A549 (cell line): ENCODE data around the gene SLC34A1. TPM values are rescaled to one million over a fixed set of nuclear protein-coding genes. Genes with fewer than 3 reads are reported as not detected.
A peak's percentile ranks its signal among the peaks of the same experiment; 100 is the strongest.

Experiments
- ATAC-seq, 2 experiments: fragments of 200-7000 bp in 1 of 2; fragments of >200 bp in 1 of 2; cut with Nextera tagmentation in 1 of 2; cut with Tn5 transposase in 1 of 2; 3 replicates each; pipeline versions ENCODE4 v1.8.0 to v1.9.1; 2018 to 2020; ENCODE audit warnings: mild to moderate bottlenecking in 1 of 2, moderate library complexity in 1 of 2
- CTCF ChIA-PET: fragments of 300-600 bp; sonication (Branson Sonifier 250); formaldehyde crosslinking; extraction: SDS; loops from one replicate; lab custom pipeline; 2021; ENCODE audit warnings: antibody characterized with exemption, inconsistent platforms; lab: Yijun Ruan, JAX
- POLR2A ChIA-PET: fragments of 350-600 bp; formaldehyde crosslinking; extraction: SDS; loops from one replicate; lab custom pipeline; 2021; ENCODE audit warnings: antibody characterized with exemption, inconsistent platforms; lab: Yijun Ruan, JAX
- DNase-seq, 2 experiments: peaks; one replicate each; pipeline versions ENCODE4 v3.0.0 to v3.0.0-alpha.2; 2011 to 2016; ENCODE audit warnings: low read depth in 1 of 2, low spot score in 1 of 2
- FAIRE-seq: peaks from 2 replicates; lab custom pipeline; 2011; peaks lifted over from hg19 to GRCh38; lab: Jason Lieb, UNC
- H3K27ac ChIP-seq, 2 experiments: fragments of >200 bp; sonication (Bioruptor Twin); formaldehyde crosslinking; 3 replicates each; pipeline ENCODE4 v1.5.1; 2016 to 2017
- H3K4me1 ChIP-seq: fragments of >200 bp; sonication (Bioruptor Twin); formaldehyde crosslinking; 3 replicates; pipeline ENCODE4 v1.6.1; 2016
- H3K4me2 ChIP-seq: fragments of >200 bp; sonication (Bioruptor Twin); formaldehyde crosslinking; 3 replicates; pipeline ENCODE4 v1.6.1; 2016
- H3K4me3 ChIP-seq: fragments of >200 bp; sonication (Bioruptor Twin); formaldehyde crosslinking; 3 replicates; pipeline ENCODE4 v1.5.1; 2016
- H3K9me3 ChIP-seq: fragments of >200 bp; sonication (Bioruptor Twin); formaldehyde crosslinking; 3 replicates; pipeline ENCODE4 v1.6.1; 2016
- CHD4 ChIP-seq: fragments of 200-600 bp; sonication (generic); IDR thresholded peaks from 2 replicates; pipeline ENCODE4 v1.6.1; 2016; ENCODE audit warnings: antibody characterized with exemption, mild to moderate bottlenecking, borderline replicate concordance
- HOXA7 ChIP-seq: fragments of 250-450 bp; sonication (Bioruptor Pico); IDR thresholded peaks from 2 replicates; pipeline ENCODE4 v1.5.0; 2020; ENCODE audit warnings: mild to moderate bottlenecking, moderate library complexity
- MAFK ChIP-seq: fragments of 450-650 bp; IDR thresholded peaks from 2 replicates; pipeline ENCODE4 v1.6.1; 2014; ENCODE audit not compliant: partially characterized antibody
- NPAS2 ChIP-seq: fragments of 250-450 bp; sonication (Bioruptor Pico); IDR thresholded peaks from 2 replicates; pipeline ENCODE4 v1.8.0; 2022; ENCODE audit warnings: mild to moderate bottlenecking, moderate library complexity, borderline replicate concordance
- NR3C1 ChIP-seq: fragments of >200 bp; sonication (Bioruptor Twin); formaldehyde crosslinking; IDR thresholded peaks from 3 replicates; pipeline ENCODE4 v1.6.1; 2017
- POLR2AphosphoS2 ChIP-seq: conservative IDR thresholded peaks from 2 replicates; pipeline ENCODE4 v1.6.1; 2012; ENCODE audit warnings: low read length, improper control_type of control experiment, inconsistent platforms
- RAD21 ChIP-seq, 2 experiments: fragments of >200 bp in 1 of 2; sonication (Bioruptor Twin) in 1 of 2; formaldehyde crosslinking in 1 of 2; IDR thresholded peaks in 1 of 2; conservative IDR thresholded peaks in 1 of 2; 2 replicates in 1 of 2; 3 replicates in 1 of 2; pipeline ENCODE4 v1.6.1; 2012 to 2018; ENCODE audit warnings: inconsistent platforms in 1 of 2
- RFX5 ChIP-seq: fragments of 450-650 bp; IDR thresholded peaks from 2 replicates; pipeline ENCODE4 v1.7.1; 2014; ENCODE audit warnings: antibody characterized with exemption, mild to moderate bottlenecking, moderate library complexity
- WGBS: methylation state at CpG from one replicate; pipeline ENCODE4 v1.1.6; 2017; ENCODE audit errors: missing lambda C conversion rate; 5-methylcytosine and 5-hydroxymethylcytosine counted together
- polyA plus RNA-seq, 4 experiments: library from polyadenylated mRNA; depleted of rRNA in 3 of 4; stranded (reverse); fragments of >200 nt; fragmentation: RNase III in 1 of 4; extraction: RNeasy Plus Mini Kit Qiagen cat#74134 plus additional on column Dnase treatment in 1 of 4; gene quantifications; 2 replicates in 3 of 4; 3 replicates in 1 of 4; pipeline ENCODE4 v1.2.3, GENCODE V29; 2011 to 2017
- TF ChIP-seq, protein P1 (sequence below): IDR thresholded peaks from 2 replicates; pipeline ENCODE4 v1.6.1; 2012; ENCODE audit warnings: low read depth, borderline replicate concordance
- TF ChIP-seq, protein P2 (sequence below): fragments of 150-350 bp; IDR thresholded peaks from 2 replicates; pipeline ENCODE4 v1.6.1; 2014; ENCODE audit warnings: low read depth, mild to moderate bottlenecking, low read length

The SLC34A1 gene
- polyA plus RNA-seq, 2 of the 4 experiments (the other 2 are of a cell fraction): 0.03 TPM; not detected in 1

DNA sequence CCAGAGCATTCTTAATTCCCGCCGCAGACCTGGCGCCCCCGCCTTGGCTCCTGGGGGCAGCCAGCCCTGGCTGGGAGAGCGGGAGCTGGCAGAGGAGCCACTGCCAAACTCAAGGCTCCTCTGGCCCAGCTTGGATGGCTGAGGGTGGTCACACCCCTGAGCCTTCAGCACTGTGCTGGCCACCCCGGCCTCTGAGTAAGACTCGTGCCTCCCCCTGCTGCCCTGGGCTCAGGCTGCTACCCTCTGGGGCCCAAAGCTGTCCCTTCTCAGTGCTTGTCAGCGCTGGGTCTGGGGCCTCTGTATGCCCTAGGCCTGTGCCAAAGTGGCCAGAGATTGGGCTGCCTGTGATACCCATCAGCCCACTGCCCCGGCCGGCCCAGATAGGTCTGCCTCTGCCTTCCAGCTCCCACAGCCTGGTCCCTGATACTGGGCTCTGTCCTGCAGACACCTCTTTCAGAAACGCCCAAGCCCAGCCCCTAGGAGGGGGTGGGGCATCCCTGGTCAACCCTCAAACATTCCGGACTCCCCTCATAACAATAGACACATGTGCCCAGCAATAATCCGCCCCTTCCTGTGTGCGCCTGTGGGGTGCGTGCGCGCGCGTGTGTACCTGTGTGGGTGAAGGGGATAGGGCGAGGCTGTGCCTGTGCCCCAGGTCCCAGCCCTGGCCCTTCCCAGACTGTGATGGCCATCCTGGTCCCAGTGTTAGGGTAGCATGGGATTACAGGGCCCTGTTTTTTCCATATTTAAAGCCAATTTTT is 58.0 kb downstream of the SLC34A1 start:
- Histone ChIP-seq H3K27ac (no peak overlapping the region), H3K9me3 (no peaks in the 10 kb centered on the region), H3K4me2 (no peak overlapping the region), H3K4me3 (no peak overlapping the region), H3K4me1 (peaks cover 6% of the 10 kb centered on the region; the same call in 2 of the 3 replicates)
- ATAC-seq (peak in 1 of 2 experiments; percentile 3; a peak in 2 of 6 replicates), FAIRE-seq (no peak), DNase-seq (no peak)
- CTCF ChIA-PET: interaction anchor here (1.2 to 25.5 kb wide), 4 partner anchors 11 to 53 kb away, joined by 3 to 871 read pairs (median 250); partner anchors contain the start of genes F12, GRK6, PFN3 and SLC34A1
- 95% methylated on average over 15 of the region's 20 CpGs for WGBS
- POLR2A ChIA-PET: interaction anchor here (1.1 to 1.6 kb wide), 3 partner anchors 10 to 38 kb away, joined by 3 to 4 read pairs (median 3); partner anchors contain the start of gene GRK6
- no peak for TF ChIP-seq CHD4
- 0 out of 2 replicates have a peak, but pooled peaks have one; percentile 3 for TF ChIP-seq POLR2AphosphoS2

GRCh38 chr5:177443144-177443983 is 59.1 kb downstream of the SLC34A1 start:
- ChIA-PET POLR2A (interaction anchor here (0.5 to 1.2 kb wide), 2 partner anchors 17 to 89 kb away, joined by 3 to 8 read pairs; partner anchors contain the start of gene GRK6), CTCF (interaction anchor here (1.2 to 25.5 kb wide), 5 partner anchors 10 to 73 kb away, joined by 3 to 871 read pairs (median 354); partner anchors contain the start of genes F12, GRK6, PDLIM7 and PFN3)
- Histone ChIP-seq H3K9me3 (no peaks in the 10 kb centered on the region), H3K4me2 (no peak overlapping the region), H3K27ac (no peak overlapping the region), H3K4me1 (peaks cover 11% of the 10 kb centered on the region), H3K4me3 (no peak overlapping the region)
- WGBS: 92% methylated on average over 14 of the region's 15 CpGs
- ATAC-seq (no peak), DNase-seq (no peak), FAIRE-seq (no peak)
- TF ChIP-seq, protein P1, sequence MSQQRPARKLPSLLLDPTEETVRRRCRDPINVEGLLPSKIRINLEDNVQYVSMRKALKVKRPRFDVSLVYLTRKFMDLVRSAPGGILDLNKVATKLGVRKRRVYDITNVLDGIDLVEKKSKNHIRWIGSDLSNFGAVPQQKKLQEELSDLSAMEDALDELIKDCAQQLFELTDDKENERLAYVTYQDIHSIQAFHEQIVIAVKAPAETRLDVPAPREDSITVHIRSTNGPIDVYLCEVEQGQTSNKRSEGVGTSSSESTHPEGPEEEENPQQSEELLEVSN: no peak
- peak; percentile 39; the same call in 1 of the 2 replicates for TF ChIP-seq POLR2AphosphoS2
- TF ChIP-seq, all 56 proteins: peak for 1

DNA sequence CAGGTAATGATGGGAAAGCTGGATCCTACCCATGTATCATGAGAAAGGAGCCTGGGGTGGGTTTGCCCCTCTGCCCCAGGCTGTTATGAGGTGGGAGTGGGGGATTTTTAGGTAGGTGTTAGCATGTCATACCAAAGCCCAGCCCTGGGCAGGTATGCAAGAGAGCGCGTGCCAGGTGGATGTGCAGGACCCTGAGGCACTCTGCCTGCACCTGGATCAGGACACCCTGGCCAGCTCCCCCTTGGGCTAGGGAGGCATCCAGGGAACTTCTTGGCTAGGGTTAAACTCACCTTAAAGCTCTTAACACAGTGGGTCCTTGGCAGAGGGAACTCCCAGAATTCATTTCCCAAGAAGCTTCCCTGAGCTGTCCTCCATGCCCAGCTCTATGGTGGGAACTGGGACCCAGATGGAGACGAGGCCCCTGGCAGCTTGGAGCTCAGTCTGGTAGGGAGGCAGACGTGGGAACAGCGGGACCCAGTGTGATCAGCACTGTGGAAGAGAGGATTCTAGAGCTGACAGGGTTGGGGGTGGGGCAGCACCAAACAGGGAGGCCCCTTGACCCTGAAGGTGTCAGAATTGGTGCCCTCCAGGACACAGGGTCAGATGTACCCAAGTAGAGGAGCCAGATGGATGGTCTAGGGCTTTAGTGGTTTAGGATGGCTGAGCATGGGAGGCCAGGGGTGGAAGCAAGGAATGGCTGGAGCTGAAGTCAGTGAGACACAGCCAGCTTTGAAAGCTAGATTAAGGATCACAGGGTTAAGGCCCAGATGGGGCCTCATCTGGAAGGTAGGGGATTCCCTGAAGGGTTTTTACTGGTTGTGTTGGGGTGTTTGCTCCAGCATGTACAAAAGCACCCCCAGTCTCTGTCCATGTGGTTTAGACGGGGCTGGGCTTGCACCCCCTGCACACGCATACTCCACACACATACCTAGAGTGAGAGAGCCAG is 60.1 kb downstream of the SLC34A1 start:
- no peak for ATAC-seq
- FAIRE-seq: no peak
- no peaks in the 10 kb centered on the region for H3K9me3 ChIP-seq
- no peak overlapping the region for H3K4me3 ChIP-seq
- no peak overlapping the region for H3K4me2 ChIP-seq
- CTCF ChIA-PET: interaction anchor here (1.2 to 25.5 kb wide), 7 partner anchors 9 to 134 kb away, joined by 3 to 871 read pairs (median 142); partner anchors contain the start of genes F12, GRK6, PDLIM7 and PFN3
- POLR2A ChIA-PET: interaction anchor here (1.2 kb wide), 1 partner anchor 18 kb away, joined by 8 read pairs; the partner anchor contains the start of gene GRK6
- no peak overlapping the region for H3K27ac ChIP-seq
- DNase-seq: no peak
- 98% methylated on average over 6 of the region's 7 CpGs for WGBS
- peaks cover 21% of the 10 kb centered on the region for H3K4me1 ChIP-seq
- TF ChIP-seq RAD21 (conservative IDR thresholded peaks at IDR 0.05 in 1 of 2, IDR thresholded peaks at IDR 0.05 in 1 of 2) (no peak), POLR2AphosphoS2 (0 out of 2 replicates have a peak, but pooled peaks have one; percentile 21)

GRCh38 chr5:177445052-177445916 is 61.0 kb downstream of the SLC34A1 start:
- no peak for TF ChIP-seq MAFK
- no peak for TF ChIP-seq NPAS2 (CRISPR knock-in tag)
- no peak for TF ChIP-seq RFX5
- no peak for TF ChIP-seq HOXA7 (CRISPR knock-in tag)
- no peak for TF ChIP-seq NR3C1
- TF ChIP-seq, protein P2, sequence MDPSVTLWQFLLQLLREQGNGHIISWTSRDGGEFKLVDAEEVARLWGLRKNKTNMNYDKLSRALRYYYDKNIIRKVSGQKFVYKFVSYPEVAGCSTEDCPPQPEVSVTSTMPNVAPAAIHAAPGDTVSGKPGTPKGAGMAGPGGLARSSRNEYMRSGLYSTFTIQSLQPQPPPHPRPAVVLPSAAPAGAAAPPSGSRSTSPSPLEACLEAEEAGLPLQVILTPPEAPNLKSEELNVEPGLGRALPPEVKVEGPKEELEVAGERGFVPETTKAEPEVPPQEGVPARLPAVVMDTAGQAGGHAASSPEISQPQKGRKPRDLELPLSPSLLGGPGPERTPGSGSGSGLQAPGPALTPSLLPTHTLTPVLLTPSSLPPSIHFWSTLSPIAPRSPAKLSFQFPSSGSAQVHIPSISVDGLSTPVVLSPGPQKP: no peak
- TF ChIP-seq, all 56 proteins: peak for 0
- Histone ChIP-seq H3K4me2 (peak overlapping the region; percentile 96; the same call in 2 of the 3 replicates), H3K9me3 (no peaks in the 10 kb centered on the region), H3K4me1 (peaks cover 21% of the 10 kb centered on the region), H3K27ac (no peak overlapping the region), H3K4me3 (no peak overlapping the region)
- ChIA-PET CTCF (interaction anchor here (1.4 to 25.5 kb wide), 6 partner anchors 8 to 135 kb away, joined by 3 to 871 read pairs (median 248); partner anchors contain the start of genes F12, GRK6, PDLIM7 and PFN3), POLR2A (interaction anchor here (0.7 to 3.5 kb wide), 2 partner anchors 19 to 312 kb away, joined by 3 to 41 read pairs; partner anchors contain the start of gene GRK6)
- FAIRE-seq (no peak), ATAC-seq (no peak), DNase-seq (no peak)
- WGBS: 94% methylated on average over 10 of the region's 10 CpGs
